Stimulated activated CD8-positive, alpha-beta memory T cell treated with anti-CD3 and anti-CD28 coated beads, Interleukin-12 subunit alpha, Interleukin-12 subunit beta, amount 100 ng/mL, for 4 hours (primary cell): Measurements from ENCODE around the gene CSNK2B.

Experiments used
- DNase-seq: peaks from one replicate; pipeline ENCODE4 v3.0.0-alpha.2; 2020; ENCODE audit warnings: low read depth

CSNK2B gene

GRCh38 chr6:31636698-31637596 lies 28.9 kb upstream of the CSNK2B start:
- no peak for DNase-seq

DNA sequence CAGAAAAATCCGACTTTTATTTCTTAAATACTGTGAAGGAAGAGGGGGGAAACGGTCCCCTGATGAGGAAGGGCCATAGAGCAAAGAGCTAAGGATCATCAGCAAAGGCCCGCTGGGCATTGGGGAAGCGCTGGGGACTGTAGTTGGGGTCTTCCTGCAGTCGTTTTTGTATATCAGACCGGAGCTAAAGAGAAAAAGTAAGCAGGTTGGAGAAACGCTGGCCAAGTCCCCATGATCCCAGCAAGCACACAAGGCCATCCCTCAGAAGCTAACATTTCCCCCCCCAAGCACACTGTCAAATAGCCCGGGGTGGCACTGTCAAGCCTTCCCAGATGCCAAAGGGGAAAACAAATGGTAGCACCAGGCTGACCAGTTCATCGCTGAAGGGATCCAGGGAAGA lies 26.8 kb upstream of the CSNK2B start:
- DNase-seq: no peak

GRCh38 chr6:31639449-31639861 lies 26.4 kb upstream of the CSNK2B start:
- no peak for DNase-seq

DNA sequence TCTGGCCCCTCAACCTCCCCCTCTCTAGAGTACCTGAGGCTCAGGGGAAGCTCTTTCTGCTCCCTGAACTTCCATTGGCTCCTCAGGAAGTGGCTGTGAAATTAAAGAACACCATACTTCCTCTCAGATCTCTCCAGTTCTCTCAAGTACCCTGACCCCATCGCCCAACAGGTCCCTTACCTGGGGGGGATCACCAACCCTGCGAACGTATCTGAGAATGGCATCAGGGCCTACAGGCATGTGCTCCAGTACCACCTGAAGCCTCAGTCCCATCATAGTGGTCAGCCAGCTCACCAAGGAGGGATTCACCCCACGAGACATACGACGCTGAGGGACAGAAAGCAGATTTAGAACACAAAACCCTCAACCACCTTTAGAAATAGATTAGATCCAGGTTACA lies 25.3 kb upstream of the CSNK2B start:
- no peak for DNase-seq

GRCh38 chr6:31641370-31641769 lies 24.5 kb upstream of the CSNK2B start:
- DNase-seq: no peak

DNA sequence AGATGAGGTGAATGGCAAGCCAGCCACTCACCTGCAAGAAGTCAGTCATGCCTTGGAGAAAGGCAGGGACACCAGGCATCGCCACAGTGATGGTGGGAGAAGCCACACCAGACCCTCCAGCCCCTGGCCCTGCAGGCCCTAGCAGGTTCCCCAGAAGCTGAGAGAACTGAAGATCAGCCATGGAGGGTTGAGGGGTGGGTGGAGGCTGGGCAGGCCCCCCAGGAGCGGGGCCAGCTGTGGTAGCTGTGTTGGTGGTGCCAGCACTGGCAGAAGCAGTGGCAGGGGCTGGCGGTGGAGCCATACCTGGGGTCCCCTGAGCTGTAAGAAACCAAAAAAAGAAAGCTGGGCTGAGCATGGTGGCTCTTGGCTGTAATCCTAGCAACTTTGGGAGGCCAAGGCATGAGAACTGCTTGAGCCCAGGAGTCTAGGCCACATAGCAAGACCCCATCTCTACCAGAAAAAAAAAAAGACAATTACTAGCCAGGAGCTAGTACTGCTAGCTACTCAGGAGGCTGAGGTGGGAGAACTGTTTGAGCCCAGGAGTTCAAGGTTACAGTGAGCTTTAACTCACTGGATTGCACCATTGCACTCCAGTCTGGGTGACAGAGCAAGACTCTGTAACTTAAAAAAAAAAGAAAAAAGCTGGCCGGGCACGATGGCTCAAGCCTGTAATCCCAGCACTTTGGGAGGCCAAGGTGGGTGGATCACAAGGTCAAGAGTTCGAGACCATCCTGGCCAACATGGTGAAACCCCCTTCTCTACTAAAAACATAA lies 22.9 kb upstream of the CSNK2B start:
- no peak for DNase-seq

- no peak for DNase-seq
Measured at GRCh38 chr6:31643818-31644454, 21.9 kb upstream of the CSNK2B start.

GRCh38 chr6:31645325-31645724 lies 20.6 kb upstream of the CSNK2B start:
- no peak for DNase-seq

DNA sequence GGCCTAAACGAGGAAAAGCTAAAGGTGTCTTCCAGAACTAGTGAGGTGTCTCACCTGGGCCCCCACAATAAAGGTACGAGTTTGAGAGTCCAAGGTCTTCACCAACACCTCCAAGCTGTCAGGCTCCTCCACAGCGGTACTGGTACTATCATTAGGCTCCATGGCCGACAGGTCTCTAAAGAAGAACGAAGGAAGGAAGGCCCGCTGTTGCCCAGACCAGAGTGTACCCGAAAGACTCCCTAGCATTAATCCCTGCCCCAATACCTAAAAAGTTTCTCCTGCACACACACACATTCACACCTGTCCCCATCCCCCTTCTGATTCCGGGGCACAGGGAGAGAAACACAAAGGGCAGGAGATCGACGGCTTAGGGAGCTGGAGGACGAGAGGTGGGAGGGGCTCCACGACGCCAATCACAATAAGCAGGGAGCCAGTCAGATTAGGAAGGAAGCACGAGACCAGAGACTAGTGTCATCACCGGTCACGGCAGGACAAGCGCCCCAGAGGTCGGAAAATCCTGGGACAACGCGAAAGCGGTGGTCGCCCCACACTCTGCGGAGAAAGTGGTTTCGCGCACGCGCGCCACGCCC lies 14.2 kb upstream of the CSNK2B start:
- no peak for DNase-seq

GRCh38 chr6:31652925-31653724 lies 12.8 kb upstream of the CSNK2B start:
- peak; percentile 76 for DNase-seq

DNA sequence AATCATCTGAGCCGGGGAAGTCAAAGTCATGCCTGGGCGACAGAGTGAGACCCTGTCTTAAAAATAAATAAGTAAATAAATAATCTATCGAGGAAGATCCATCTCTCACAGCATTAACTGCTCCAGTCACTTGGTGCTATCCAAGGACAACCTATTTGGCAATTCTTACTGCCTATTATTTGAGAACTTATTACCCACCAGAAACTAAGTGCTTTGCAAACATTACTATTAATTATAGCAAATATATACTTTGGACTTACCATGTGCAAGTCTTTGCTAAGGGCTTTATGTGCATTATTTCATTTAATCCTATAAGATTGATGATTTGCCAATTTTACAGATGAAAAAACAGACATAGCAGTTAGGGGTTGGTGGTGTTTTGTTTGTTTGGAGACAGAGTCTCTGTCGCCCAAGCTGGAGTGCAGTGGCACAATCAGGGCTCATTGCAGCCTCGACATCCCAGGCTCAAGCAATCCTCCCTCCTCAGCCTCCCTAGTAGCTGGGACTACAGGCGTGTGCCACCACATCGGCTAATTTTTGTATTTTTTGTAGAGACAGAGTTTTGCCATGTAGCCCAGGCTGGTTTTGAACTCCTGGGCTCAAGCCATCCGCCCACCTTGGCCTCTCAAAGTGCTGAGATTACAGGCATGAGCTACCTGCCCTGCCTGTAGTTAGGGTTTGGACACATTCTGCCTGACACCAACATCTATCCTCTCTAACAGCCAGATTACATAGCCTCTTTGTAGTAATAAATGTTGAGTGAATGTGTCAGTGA lies 11.1 kb upstream of the CSNK2B start:
- DNase-seq: no peak

GRCh38 chr6:31655349-31656237 lies 10.3 kb upstream of the CSNK2B start, which contains the start of gene APOM:
APOM (plus strand) TSS chr6:31655894; CDS start chr6:31655967, 73 bp downstream.
- no peak for DNase-seq

DNA sequence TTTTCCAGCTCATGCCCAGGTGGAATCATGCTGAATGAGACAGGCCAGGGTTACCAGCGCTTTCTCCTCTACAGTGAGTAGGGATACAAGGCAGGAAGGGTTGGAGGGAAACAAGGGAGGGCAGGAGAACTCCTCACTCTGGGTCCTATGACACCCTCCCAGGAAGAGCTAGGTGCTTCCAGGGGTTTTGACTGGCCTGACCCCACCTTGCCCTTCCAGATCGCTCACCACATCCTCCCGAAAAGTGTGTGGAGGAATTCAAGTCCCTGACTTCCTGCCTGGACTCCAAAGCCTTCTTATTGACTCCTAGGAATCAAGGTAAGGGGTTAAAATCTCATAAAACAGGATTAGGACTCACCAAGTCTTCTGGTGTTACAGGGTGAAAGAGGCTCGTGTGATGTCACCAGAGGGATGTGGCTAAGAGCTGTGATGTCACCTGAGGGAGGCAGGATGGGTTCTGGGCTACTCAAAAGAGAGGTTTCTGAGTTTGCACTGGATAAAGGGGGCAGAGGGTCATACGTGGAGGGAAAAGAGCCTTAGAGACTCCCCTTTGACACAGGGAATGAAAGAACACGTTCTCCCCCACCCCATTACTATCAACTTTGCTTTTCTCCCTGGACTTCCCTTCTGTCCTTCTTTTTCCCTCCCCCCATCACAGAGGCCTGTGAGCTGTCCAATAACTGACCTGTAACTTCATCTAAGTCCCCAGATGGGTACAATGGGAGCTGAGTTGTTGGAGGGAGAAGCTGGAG lies 8.3 kb upstream of the CSNK2B start:
- DNase-seq: no peak

GRCh38 chr6:31658158-31658688 lies 7.7 kb upstream of the CSNK2B start:
- DNase-seq: no peak

GRCh38 chr6:31658983-31659648 lies 6.8 kb upstream of the CSNK2B start:
- no peak for DNase-seq

GRCh38 chr6:31659649-31660380 lies 6.1 kb upstream of the CSNK2B start:
- DNase-seq: no peak
